ENCODE results near the gene MAP2K2. TPM values are rescaled to one million over a fixed set of nuclear protein-coding genes. Genes with fewer than 3 reads are reported as not detected.
A peak's percentile ranks its signal among the peaks of the same experiment; 100 is the strongest.

The MAP2K2 gene
- total and polyA plus RNA-seq, 2 experiments from 2014 or later, result 32.3 to 212 TPM

DNA sequence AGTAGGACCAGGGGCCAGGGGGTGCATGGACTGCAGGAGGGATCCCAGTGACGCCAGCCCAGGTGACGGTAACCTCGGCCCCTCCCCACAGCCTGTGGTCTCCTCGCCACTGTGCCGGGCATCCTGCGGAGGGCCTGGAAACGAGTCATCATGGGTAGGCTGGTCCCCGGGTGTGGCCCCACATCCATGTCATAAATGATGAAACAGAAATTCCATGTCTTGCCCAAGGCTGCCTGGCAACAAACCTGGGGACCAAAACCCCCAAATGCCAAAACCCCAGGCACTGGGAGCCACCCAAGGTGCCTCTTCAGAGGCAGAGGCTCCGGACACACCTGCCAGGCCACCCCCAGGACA lies 20.9 kb downstream of the MAP2K2 start:
- Histone ChIP-seq H3K9ac (no peak overlapping the region), H3K9me3 (ENCODE audit: low read depth) (no peaks in the 10 kb centered on the region), H3K36me3 (ENCODE audit: low read depth) (no peaks in the 10 kb centered on the region; the same call in 1 of the 2 replicates), H3F3A (ENCODE audit: insufficient read depth) (no peaks in the 10 kb centered on the region), H4K20me1 (ENCODE audit: insufficient read depth) (no peaks in the 10 kb centered on the region), H3K27me3 (replicated peaks; ENCODE audit: insufficient read depth) (no peaks in the 10 kb centered on the region), H3K27ac (no peak overlapping the region; the same call in 1 of the 2 replicates), H3K4me2 (ENCODE audit: unreplicated experiment) (no peak overlapping the region), H3K79me2 (ENCODE audit: insufficient read depth) (no peaks in the 10 kb centered on the region), H3K4me3 (no peak overlapping the region), H3K9me2 (ENCODE audit: insufficient read depth) (no peaks in the 10 kb centered on the region), H2AFZ (no peak overlapping the region), H3K4me1 (ENCODE audit: insufficient read depth) (no peaks in the 10 kb centered on the region)
- WGBS, 2 experiments (ENCODE audit: low coverage in 1 of 2, low lambda C conversion rate in 2 of 2, missing lambda C conversion rate in 2 of 2), result 67 to 79% methylated on average over 8 to 9 of the region's 9 CpGs
- TF ChIP-seq EZH2 (IDR thresholded peaks at IDR 0.05; ENCODE audit: insufficient read depth, poor library complexity, severe bottlenecking), result no peak
- no peak for TF ChIP-seq EZH2phosphoT487 (IDR thresholded peaks at IDR 0.05; ENCODE audit: insufficient read depth, low read depth)
- peak; percentile 59 for DNase-seq
- in situ Hi-C loops (cut with MboI), result no loop called here

DNA sequence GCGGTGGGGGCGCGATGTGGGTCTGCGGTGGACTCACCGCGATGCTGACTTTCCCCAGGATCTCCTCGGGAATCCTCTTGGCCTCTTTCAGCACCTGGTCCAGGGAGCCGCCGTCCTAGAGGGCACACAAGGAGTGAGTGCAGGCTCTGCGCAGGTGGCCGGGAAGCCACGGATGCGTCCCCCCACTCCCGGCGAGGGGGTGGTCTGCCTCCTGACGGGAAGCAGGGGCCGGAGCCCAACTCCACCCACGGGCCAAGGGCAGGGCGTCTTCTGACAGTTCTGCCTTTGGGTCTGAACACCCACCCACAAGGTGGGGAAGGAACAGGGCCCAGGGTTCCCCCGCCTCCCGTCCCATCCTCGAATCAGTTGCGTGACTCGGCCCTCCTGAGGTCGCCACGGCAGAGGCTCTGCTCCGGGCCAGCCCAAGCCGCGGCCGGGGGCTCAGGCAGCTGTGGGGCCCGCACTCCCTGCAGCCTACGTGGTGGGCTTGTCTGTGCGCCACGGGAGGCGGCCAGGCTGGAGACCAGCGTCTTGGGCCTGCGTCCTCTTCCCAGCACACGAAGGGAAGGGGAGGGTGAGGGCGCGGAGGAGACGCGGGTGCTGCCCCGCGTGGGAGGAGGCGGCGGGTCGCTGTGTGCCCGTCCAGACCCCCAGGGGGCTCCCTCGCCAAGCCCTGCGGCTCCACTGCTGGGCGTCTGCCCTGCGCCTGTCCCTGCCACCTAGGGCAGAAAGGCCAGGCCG lies 21.4 kb downstream of the MAP2K2 start:
- H3K4me2 ChIP-seq (ENCODE audit: unreplicated experiment), result no peak overlapping the region
- no peaks in the 10 kb centered on the region; the same call in 1 of the 2 replicates for H3K36me3 ChIP-seq (ENCODE audit: low read depth)
- no peaks in the 10 kb centered on the region for H3K27me3 ChIP-seq (replicated peaks; ENCODE audit: insufficient read depth)
- H3K9me2 ChIP-seq (ENCODE audit: insufficient read depth), result no peaks in the 10 kb centered on the region
- no peaks in the 10 kb centered on the region for H3F3A ChIP-seq (ENCODE audit: insufficient read depth)
- no peaks in the 10 kb centered on the region for H3K9me3 ChIP-seq (ENCODE audit: low read depth)
- H4K20me1 ChIP-seq (ENCODE audit: insufficient read depth), result no peaks in the 10 kb centered on the region
- no peak overlapping the region for H3K4me3 ChIP-seq
- DNase-seq, result no peak
- TF ChIP-seq EZH2phosphoT487 (IDR thresholded peaks at IDR 0.05; ENCODE audit: insufficient read depth, low read depth) (no peak), EZH2 (IDR thresholded peaks at IDR 0.05; ENCODE audit: insufficient read depth, poor library complexity, severe bottlenecking) (no peak)
- in situ Hi-C loops (cut with MboI), result no loop called here
- no peaks in the 10 kb centered on the region for H3K79me2 ChIP-seq (ENCODE audit: insufficient read depth)
- 93 to 95% methylated on average over 45 to 53 of the region's 53 CpGs for WGBS, 2 experiments (ENCODE audit: low coverage in 1 of 2, low lambda C conversion rate in 2 of 2, missing lambda C conversion rate in 2 of 2)
- no peak overlapping the region for H2AFZ ChIP-seq
- H3K9ac ChIP-seq, result no peak overlapping the region
- no peak overlapping the region for H3K27ac ChIP-seq
- H3K4me1 ChIP-seq (ENCODE audit: insufficient read depth), result no peaks in the 10 kb centered on the region

DNA sequence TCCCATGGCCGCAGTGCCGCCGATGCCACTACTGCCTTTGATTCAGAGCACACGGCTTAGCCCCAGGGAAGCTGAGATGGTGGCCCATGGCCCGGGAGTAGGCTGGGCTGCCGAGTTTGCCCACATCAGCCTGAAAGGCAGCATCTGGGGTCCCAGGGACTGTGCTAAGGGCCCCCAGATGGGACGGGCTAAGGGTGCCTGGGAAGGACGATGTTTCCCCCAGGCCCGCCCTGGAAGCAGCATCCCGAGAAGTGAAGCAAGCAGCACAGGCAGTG lies 22.5 kb downstream of the MAP2K2 start:
- no peak overlapping the region for H3K9ac ChIP-seq
- no peaks in the 10 kb centered on the region for H3K4me1 ChIP-seq (ENCODE audit: insufficient read depth)
- H3K4me3 ChIP-seq, result no peak overlapping the region
- H3K9me2 ChIP-seq (ENCODE audit: insufficient read depth), result no peaks in the 10 kb centered on the region
- H3K36me3 ChIP-seq (ENCODE audit: low read depth), result no peaks in the 10 kb centered on the region; the same call in 1 of the 2 replicates
- WGBS, 2 experiments (ENCODE audit: low coverage in 1 of 2, low lambda C conversion rate in 2 of 2, missing lambda C conversion rate in 2 of 2), result 94 to 96% methylated on average over 10 of the region's 10 CpGs
- in situ Hi-C loops (cut with MboI), result no loop called here
- no peak overlapping the region for H3K27ac ChIP-seq
- H3K27me3 ChIP-seq (replicated peaks; ENCODE audit: insufficient read depth), result no peaks in the 10 kb centered on the region
- H3K79me2 ChIP-seq (ENCODE audit: insufficient read depth), result no peaks in the 10 kb centered on the region
- DNase-seq, result no peak
- no peak overlapping the region for H2AFZ ChIP-seq
- no peak overlapping the region for H3K4me2 ChIP-seq (ENCODE audit: unreplicated experiment)
- H3K9me3 ChIP-seq (ENCODE audit: low read depth), result no peaks in the 10 kb centered on the region
- H3F3A ChIP-seq (ENCODE audit: insufficient read depth), result no peaks in the 10 kb centered on the region
- no peak for TF ChIP-seq EZH2phosphoT487 (IDR thresholded peaks at IDR 0.05; ENCODE audit: insufficient read depth, low read depth)
- TF ChIP-seq EZH2 (IDR thresholded peaks at IDR 0.05; ENCODE audit: insufficient read depth, poor library complexity, severe bottlenecking), result no peak
- H4K20me1 ChIP-seq (ENCODE audit: insufficient read depth), result no peaks in the 10 kb centered on the region

GRCh38 chr19:4100647-4101495 lies 23.1 kb downstream of the MAP2K2 start:
- DNase-seq, result no peak
- Histone ChIP-seq H3K9me2 (ENCODE audit: insufficient read depth) (no peaks in the 10 kb centered on the region), H3K9ac (no peak overlapping the region), H3K79me2 (ENCODE audit: insufficient read depth) (no peaks in the 10 kb centered on the region), H3K4me3 (no peak overlapping the region), H3K9me3 (ENCODE audit: low read depth) (no peaks in the 10 kb centered on the region), H3F3A (ENCODE audit: insufficient read depth) (no peaks in the 10 kb centered on the region), H3K4me1 (ENCODE audit: insufficient read depth) (no peaks in the 10 kb centered on the region), H3K27me3 (replicated peaks; ENCODE audit: insufficient read depth) (no peaks in the 10 kb centered on the region), H3K4me2 (ENCODE audit: unreplicated experiment) (no peak overlapping the region), H4K20me1 (ENCODE audit: insufficient read depth) (no peaks in the 10 kb centered on the region), H3K27ac (no peak overlapping the region), H2AFZ (no peak overlapping the region), H3K36me3 (ENCODE audit: low read depth) (no peaks in the 10 kb centered on the region; the same call in 1 of the 2 replicates)
- 87 to 90% methylated on average over 16 to 36 of the region's 38 CpGs for WGBS, 2 experiments (ENCODE audit: low coverage in 1 of 2, low lambda C conversion rate in 2 of 2, missing lambda C conversion rate in 2 of 2)
- no peak for TF ChIP-seq EZH2phosphoT487 (IDR thresholded peaks at IDR 0.05; ENCODE audit: insufficient read depth, low read depth)
- TF ChIP-seq EZH2 (IDR thresholded peaks at IDR 0.05; ENCODE audit: insufficient read depth, poor library complexity, severe bottlenecking), result no peak
- in situ Hi-C loops (cut with MboI), result no loop called here

Measured in GM23248 (cell line).